HG02798 (cell line): ENCODE measurements around the gene HSD17B12.
"Not testable (repeated sequence)": the region's sequence is repeated elsewhere in the genome, so short reads cannot be mapped to it uniquely, and the experiment has no call there.

ENCODE experiments used
- ATAC-seq: cut with Tn5 transposase; IDR thresholded peaks from one replicate; pipeline ENCODE4 v1.9.1; 2021; ENCODE audit warnings: mild to moderate bottlenecking; ENCODE audit not compliant: unreplicated experiment, poor library complexity

HSD17B12 gene

GRCh38 chr11:43737201-43737590 lies 56.7 kb downstream of the HSD17B12 start:
- no peak for ATAC-seq

- ATAC-seq = no peak
Measured at GRCh38 chr11:43738600-43739409, 58.3 kb downstream of the HSD17B12 start.

- no peak for ATAC-seq
Measured at GRCh38 chr11:43746670-43747069, 66.1 kb downstream of the HSD17B12 start.

GRCh38 chr11:43747130-43747802 lies 66.7 kb downstream of the HSD17B12 start:
- no peak for ATAC-seq

GRCh38 chr11:43748095-43748494 lies 67.6 kb downstream of the HSD17B12 start:
- ATAC-seq = no peak

- ATAC-seq = no peak
Measured at GRCh38 chr11:43751726-43752125, 71.2 kb downstream of the HSD17B12 start.

- ATAC-seq = no peak
Measured at GRCh38 chr11:43756575-43756974, 76.0 kb downstream of the HSD17B12 start.

- ATAC-seq = no peak
Measured at GRCh38 chr11:43758927-43759326, 78.4 kb downstream of the HSD17B12 start.

- no peak for ATAC-seq
Measured at GRCh38 chr11:43760902-43761301, 80.4 kb downstream of the HSD17B12 start.

GRCh38 chr11:43765194-43765593 lies 84.7 kb downstream of the HSD17B12 start:
- no peak for ATAC-seq

- ATAC-seq = not testable (repeated sequence)
Measured at GRCh38 chr11:43768654-43769053, 88.1 kb downstream of the HSD17B12 start.

- ATAC-seq = no peak
Measured at GRCh38 chr11:43770173-43770572, 89.6 kb downstream of the HSD17B12 start.

GRCh38 chr11:43772733-43773132 lies 92.2 kb downstream of the HSD17B12 start:
- ATAC-seq = no peak

GRCh38 chr11:43774786-43775185 lies 94.2 kb downstream of the HSD17B12 start:
- no peak for ATAC-seq

- no peak for ATAC-seq
Measured at GRCh38 chr11:43779306-43779705, 98.8 kb downstream of the HSD17B12 start.

- no peak for ATAC-seq
Measured at GRCh38 chr11:43784301-43784700, 103.8 kb downstream of the HSD17B12 start.

- no peak for ATAC-seq
Measured at GRCh38 chr11:43784866-43785265, 104.3 kb downstream of the HSD17B12 start.

- ATAC-seq = no peak
Measured at GRCh38 chr11:43785318-43785717, 104.8 kb downstream of the HSD17B12 start.

- ATAC-seq = no peak
Measured at GRCh38 chr11:43786016-43786415, 105.5 kb downstream of the HSD17B12 start.

GRCh38 chr11:43787824-43788223 lies 107.3 kb downstream of the HSD17B12 start:
- no peak for ATAC-seq

GRCh38 chr11:43788421-43788820 lies 107.9 kb downstream of the HSD17B12 start:
- no peak for ATAC-seq
